ENCODE results near the gene VWA7. TPM values are rescaled to one million over a fixed set of nuclear protein-coding genes. Genes with fewer than 3 reads are reported as not detected.
A peak's percentile ranks its signal among the peaks of the same experiment; 100 is the strongest.

VWA7 gene
- total RNA-seq, 1 donor from 2014 or later: 0.54 TPM

GRCh38 chr6:31727034-31727716, 50.0 kb downstream of the VWA7 start:
- FAIRE-seq (no peak), DNase-seq (ENCODE audit: low read depth) (no peak)
- no peaks in the 10 kb centered on the region for H3K27me3 Mint-ChIP-seq (ENCODE audit: low read depth, unreplicated experiment)
- Histone ChIP-seq H4K20me1 (ENCODE audit: insufficient read depth, low read length) (peaks cover 36% of the 10 kb centered on the region), H3K27me3 (ENCODE audit: insufficient read depth, low read length) (no peaks in the 10 kb centered on the region), H2AFZ (ENCODE audit: low read depth, low read length) (no peak overlapping the region), H3K36me3 (ENCODE audit: insufficient read depth, low read length) (peaks cover 21% of the 10 kb centered on the region), H3K4me2 (ENCODE audit: low read length) (no peak overlapping the region), H3K27ac (ENCODE audit: low read depth, low read length) (no peak overlapping the region), H3K4me1 (ENCODE audit: insufficient read depth, low read length) (peaks cover 14% of the 10 kb centered on the region), H3K9me3 (ENCODE audit: insufficient read depth, low read depth, low read length) (no peaks in the 10 kb centered on the region), H3K9ac (ENCODE audit: low read length) (no peak overlapping the region), H3K4me3 (ENCODE audit: insufficient read depth, low read depth, low read length) (no peak overlapping the region), H3K79me2 (ENCODE audit: insufficient read depth, low read length) (peaks cover 15% of the 10 kb centered on the region)
- H3K36me3 Mint-ChIP-seq (ENCODE audit: low read depth, unreplicated experiment): peaks cover 22% of the 10 kb centered on the region
- H3K9me3 Mint-ChIP-seq (ENCODE audit: unreplicated experiment): no peaks in the 10 kb centered on the region
- no peak overlapping the region for H3K27ac Mint-ChIP-seq (ENCODE audit: unreplicated experiment)
- TF ChIP-seq EZH2 (IDR thresholded peaks at IDR 0.05; ENCODE audit: insufficient read depth, low read length) (no peak), CTCF (IDR thresholded peaks at IDR 0.05; ENCODE audit: insufficient read depth, low read depth, low read length) (no peak)
- H3K4me3 Mint-ChIP-seq (ENCODE audit: unreplicated experiment): peak overlapping the region; percentile 52
- H3K4me1 Mint-ChIP-seq (ENCODE audit: low read depth, unreplicated experiment): peaks cover 13% of the 10 kb centered on the region

- Histone ChIP-seq H3K4me1 (ENCODE audit: insufficient read depth, low read length) (peaks cover 13% of the 10 kb centered on the region), H3K4me3 (ENCODE audit: insufficient read depth, low read depth, low read length) (no peak overlapping the region), H2AFZ (ENCODE audit: low read depth, low read length) (no peak overlapping the region), H3K27ac (ENCODE audit: low read depth, low read length) (no peak overlapping the region), H3K9me3 (ENCODE audit: insufficient read depth, low read depth, low read length) (no peaks in the 10 kb centered on the region), H3K9ac (ENCODE audit: low read length) (no peak overlapping the region), H3K36me3 (ENCODE audit: insufficient read depth, low read length) (peaks cover 7% of the 10 kb centered on the region), H4K20me1 (ENCODE audit: insufficient read depth, low read length) (peaks cover 26% of the 10 kb centered on the region), H3K4me2 (ENCODE audit: low read length) (no peak overlapping the region), H3K79me2 (ENCODE audit: insufficient read depth, low read length) (peaks cover 12% of the 10 kb centered on the region), H3K27me3 (ENCODE audit: insufficient read depth, low read length) (no peaks in the 10 kb centered on the region)
- no peak for FAIRE-seq
- no peak for DNase-seq (ENCODE audit: low read depth)
- Mint-ChIP-seq H3K27me3 (ENCODE audit: low read depth, unreplicated experiment) (peaks cover 8% of the 10 kb centered on the region), H3K27ac (ENCODE audit: unreplicated experiment) (no peak overlapping the region), H3K9me3 (ENCODE audit: unreplicated experiment) (peaks cover 3% of the 10 kb centered on the region), H3K4me1 (ENCODE audit: low read depth, unreplicated experiment) (peaks cover 5% of the 10 kb centered on the region), H3K4me3 (ENCODE audit: unreplicated experiment) (peak overlapping the region; percentile 2), H3K36me3 (ENCODE audit: low read depth, unreplicated experiment) (peaks cover 23% of the 10 kb centered on the region)
- TF ChIP-seq EZH2 (IDR thresholded peaks at IDR 0.05; ENCODE audit: insufficient read depth, low read length) (no peak), CTCF (IDR thresholded peaks at IDR 0.05; ENCODE audit: insufficient read depth, low read depth, low read length) (no peak)
Measured at GRCh38 chr6:31725502-31726350, 51.4 kb downstream of the VWA7 start.
